ENCODE measurements around the gene SERPINA1. TPM values are rescaled to one million over a fixed set of nuclear protein-coding genes. Genes with fewer than 3 reads are reported as not detected.
"Not testable (repeated sequence)": the region's sequence is repeated elsewhere in the genome, so short reads cannot be mapped to it uniquely, and the experiment has no call there.

The SERPINA1 gene
- total RNA-seq, 1 donor from 2014 or later: 3.7 TPM

DNA sequence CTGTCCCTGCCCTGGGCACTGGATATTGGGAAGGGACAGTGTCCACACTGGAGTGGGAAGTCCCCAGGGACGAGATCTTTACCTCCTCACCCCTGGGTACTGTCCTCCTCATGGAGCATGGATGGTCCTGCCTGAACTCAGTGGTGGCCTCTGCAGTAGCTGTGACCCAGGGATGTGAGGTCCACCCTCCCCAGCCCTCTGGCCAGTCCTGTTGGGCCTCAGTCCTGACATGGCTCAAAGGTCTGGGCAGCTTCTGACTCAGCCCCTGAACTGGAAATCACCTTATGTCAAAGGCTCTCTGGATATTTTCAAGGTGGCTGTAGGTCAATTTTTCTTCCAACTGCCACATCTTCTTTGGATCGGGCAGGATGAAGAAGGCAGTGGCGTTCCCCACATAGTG is 24.4 kb downstream of the SERPINA1 start:
- Histone ChIP-seq H3K27ac (ENCODE audit: low read depth, low read length) (no peak overlapping the region), H3K4me1 (ENCODE audit: control insufficient read depth in 3 of 3, insufficient read depth in 3 of 3, low read length in 3 of 3) (no peaks in the 10 kb centered on the region), H3K4me3 (ENCODE audit: low read length in 3 of 3) (no peak overlapping the region), H3K36me3 (ENCODE audit: control insufficient read depth in 3 of 3, insufficient read depth in 3 of 3, low read length in 3 of 3) (no peaks in the 10 kb centered on the region), H3K9ac (ENCODE audit: low read depth in 1 of 3, low read length in 3 of 3) (no peak overlapping the region), H3K27me3 (ENCODE audit: control insufficient read depth in 3 of 3, insufficient read depth in 3 of 3, low read length in 3 of 3) (peaks cover 0 to 2% (median 0%) of the 10 kb centered on the region in 3 donors), H3K9me3 (ENCODE audit: control insufficient read depth in 3 of 3, low read length in 3 of 3) (no peaks in the 10 kb centered on the region)

GRCh38 chr14:94363151-94363624 is 25.2 kb downstream of the SERPINA1 start:
- Histone ChIP-seq H3K27ac (ENCODE audit: low read depth, low read length) (no peak overlapping the region), H3K9me3 (ENCODE audit: control insufficient read depth in 3 of 3, low read length in 3 of 3) (no peaks in the 10 kb centered on the region), H3K4me1 (ENCODE audit: control insufficient read depth in 3 of 3, insufficient read depth in 3 of 3, low read length in 3 of 3) (no peaks in the 10 kb centered on the region), H3K4me3 (ENCODE audit: low read length in 3 of 3) (no peak overlapping the region), H3K27me3 (ENCODE audit: control insufficient read depth in 3 of 3, insufficient read depth in 3 of 3, low read length in 3 of 3) (peaks cover 0 to 2% (median 0%) of the 10 kb centered on the region in 3 donors), H3K36me3 (ENCODE audit: control insufficient read depth in 3 of 3, insufficient read depth in 3 of 3, low read length in 3 of 3) (no peaks in the 10 kb centered on the region), H3K9ac (ENCODE audit: low read depth in 1 of 3, low read length in 3 of 3) (no peak overlapping the region)

- no peaks in the 10 kb centered on the region for H3K36me3 ChIP-seq (ENCODE audit: control insufficient read depth in 3 of 3, insufficient read depth in 3 of 3, low read length in 3 of 3)
- no peak overlapping the region for H3K9ac ChIP-seq (ENCODE audit: low read depth in 1 of 3, low read length in 3 of 3)
- H3K9me3 ChIP-seq (ENCODE audit: control insufficient read depth in 3 of 3, low read length in 3 of 3): no peaks in the 10 kb centered on the region
- no peaks in the 10 kb centered on the region for H3K4me1 ChIP-seq (ENCODE audit: control insufficient read depth in 3 of 3, insufficient read depth in 3 of 3, low read length in 3 of 3)
- no peak overlapping the region for H3K4me3 ChIP-seq (ENCODE audit: low read length in 3 of 3)
- H3K27me3 ChIP-seq (ENCODE audit: control insufficient read depth in 3 of 3, insufficient read depth in 3 of 3, low read length in 3 of 3): peaks cover 0 to 2% (median 0%) of the 10 kb centered on the region in 3 donors
- no peak overlapping the region for H3K27ac ChIP-seq (ENCODE audit: low read depth, low read length)
Observed at GRCh38 chr14:94362614-94363133, 25.7 kb downstream of the SERPINA1 start.

GRCh38 chr14:94361682-94362081 is 26.7 kb downstream of the SERPINA1 start:
- Histone ChIP-seq H3K4me1 (ENCODE audit: control insufficient read depth in 3 of 3, insufficient read depth in 3 of 3, low read length in 3 of 3) (no peaks in the 10 kb centered on the region), H3K27ac (ENCODE audit: low read depth, low read length) (no peak overlapping the region), H3K4me3 (ENCODE audit: low read length in 3 of 3) (no peak overlapping the region), H3K27me3 (ENCODE audit: control insufficient read depth in 3 of 3, insufficient read depth in 3 of 3, low read length in 3 of 3) (peaks cover 0 to 2% (median 0%) of the 10 kb centered on the region in 3 donors), H3K9me3 (ENCODE audit: control insufficient read depth in 3 of 3, low read length in 3 of 3) (no peaks in the 10 kb centered on the region), H3K36me3 (ENCODE audit: control insufficient read depth in 3 of 3, insufficient read depth in 3 of 3, low read length in 3 of 3) (no peaks in the 10 kb centered on the region), H3K9ac (ENCODE audit: low read depth in 1 of 3, low read length in 3 of 3) (no peak overlapping the region)

DNA sequence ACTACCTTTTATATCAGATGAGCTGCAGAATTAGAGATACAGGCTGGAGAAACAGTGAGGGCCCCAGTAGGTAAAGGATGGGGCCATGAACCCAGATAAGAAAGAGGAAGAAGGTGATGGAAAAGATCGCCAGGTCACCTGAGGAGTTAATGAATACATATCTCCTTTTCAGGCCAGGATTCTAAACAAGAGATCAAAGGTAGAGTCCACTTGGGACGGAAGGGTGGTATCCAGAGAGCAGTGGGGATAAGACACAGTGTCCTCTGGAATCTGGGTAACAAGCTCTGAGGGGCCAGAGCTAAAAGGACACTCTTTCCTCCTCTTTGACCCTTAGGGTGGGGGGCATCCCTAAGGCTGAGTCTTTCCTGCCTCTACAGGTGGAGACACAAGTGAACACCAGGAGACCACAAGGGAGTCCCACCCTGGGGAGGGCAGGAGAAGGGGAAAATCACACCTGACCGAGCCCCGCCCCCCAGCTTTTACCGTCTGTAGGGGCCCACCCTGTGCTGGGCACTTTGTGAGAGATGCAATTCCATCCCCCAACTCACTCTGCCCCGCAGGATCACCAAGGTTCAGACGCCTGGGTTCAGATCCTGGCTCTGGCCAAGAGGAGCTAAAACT is 27.3 kb downstream of the SERPINA1 start:
- H3K9me3 ChIP-seq (ENCODE audit: control insufficient read depth in 3 of 3, low read length in 3 of 3): no peaks in the 10 kb centered on the region
- H3K27ac ChIP-seq (ENCODE audit: low read depth, low read length): no peak overlapping the region
- no peaks in the 10 kb centered on the region for H3K36me3 ChIP-seq (ENCODE audit: control insufficient read depth in 3 of 3, insufficient read depth in 3 of 3, low read length in 3 of 3)
- no peak overlapping the region for H3K9ac ChIP-seq (ENCODE audit: low read depth in 1 of 3, low read length in 3 of 3)
- no peaks in the 10 kb centered on the region for H3K4me1 ChIP-seq (ENCODE audit: control insufficient read depth in 3 of 3, insufficient read depth in 3 of 3, low read length in 3 of 3)
- no peak overlapping the region for H3K4me3 ChIP-seq (ENCODE audit: low read length in 3 of 3)
- peaks cover 0 to 5% (median 0%) of the 10 kb centered on the region in 3 donors for H3K27me3 ChIP-seq (ENCODE audit: control insufficient read depth in 3 of 3, insufficient read depth in 3 of 3, low read length in 3 of 3)

GRCh38 chr14:94357166-94357565 is 31.2 kb downstream of the SERPINA1 start:
- peaks cover 0 to 9% (median 0%) of the 10 kb centered on the region in 3 donors for H3K27me3 ChIP-seq (ENCODE audit: control insufficient read depth in 3 of 3, insufficient read depth in 3 of 3, low read length in 3 of 3)
- no peak overlapping the region for H3K27ac ChIP-seq (ENCODE audit: low read depth, low read length)
- no peaks in the 10 kb centered on the region for H3K9me3 ChIP-seq (ENCODE audit: control insufficient read depth in 3 of 3, low read length in 3 of 3)
- no peak overlapping the region for H3K9ac ChIP-seq (ENCODE audit: low read depth in 1 of 3, low read length in 3 of 3)
- H3K4me3 ChIP-seq (ENCODE audit: low read length in 3 of 3): no peak overlapping the region
- H3K36me3 ChIP-seq (ENCODE audit: control insufficient read depth in 3 of 3, insufficient read depth in 3 of 3, low read length in 3 of 3): no peaks in the 10 kb centered on the region
- no peaks in the 10 kb centered on the region for H3K4me1 ChIP-seq (ENCODE audit: control insufficient read depth in 3 of 3, insufficient read depth in 3 of 3, low read length in 3 of 3)

- H3K27me3 ChIP-seq (ENCODE audit: control insufficient read depth in 3 of 3, insufficient read depth in 3 of 3, low read length in 3 of 3): peaks cover 0 to 9% (median 0%) of the 10 kb centered on the region in 3 donors
- H3K4me3 ChIP-seq (ENCODE audit: low read length in 3 of 3): no peak overlapping the region
- H3K9ac ChIP-seq (ENCODE audit: low read depth in 1 of 3, low read length in 3 of 3): no peak overlapping the region
- H3K4me1 ChIP-seq (ENCODE audit: control insufficient read depth in 3 of 3, insufficient read depth in 3 of 3, low read length in 3 of 3): no peaks in the 10 kb centered on the region
- H3K9me3 ChIP-seq (ENCODE audit: control insufficient read depth in 3 of 3, low read length in 3 of 3): no peaks in the 10 kb centered on the region
- no peaks in the 10 kb centered on the region for H3K36me3 ChIP-seq (ENCODE audit: control insufficient read depth in 3 of 3, insufficient read depth in 3 of 3, low read length in 3 of 3)
- no peak overlapping the region for H3K27ac ChIP-seq (ENCODE audit: low read depth, low read length)
Observed at GRCh38 chr14:94356379-94357056, 31.9 kb downstream of the SERPINA1 start.

DNA sequence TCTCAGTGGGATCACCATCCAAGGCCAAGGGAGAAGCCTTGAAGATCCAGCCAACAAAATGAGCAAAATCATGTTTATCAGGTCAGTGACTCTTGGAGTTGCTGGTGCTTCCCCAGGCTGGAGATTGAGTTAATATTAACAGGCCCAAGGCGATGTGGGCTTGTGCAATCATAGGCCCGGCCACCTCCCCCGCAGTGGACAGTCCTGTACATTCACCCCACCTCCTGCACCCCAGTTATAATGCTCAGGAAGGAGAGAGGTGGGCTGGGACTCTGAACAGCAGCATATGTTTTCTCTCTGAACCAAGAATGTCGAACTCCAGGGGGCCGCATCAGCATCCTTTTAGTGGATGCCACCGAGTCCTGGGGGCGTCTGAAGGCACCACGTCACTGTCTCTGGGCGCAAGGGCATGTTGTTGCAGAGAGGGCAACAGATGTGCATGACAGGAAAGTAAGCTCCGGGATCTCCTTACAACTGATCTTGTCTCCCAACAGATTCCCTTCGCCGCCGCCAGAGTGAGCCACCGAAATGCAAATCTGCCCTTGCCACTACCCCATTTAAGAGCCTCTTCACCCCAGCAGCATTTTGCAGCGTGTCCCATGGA is 33.1 kb downstream of the SERPINA1 start:
- Histone ChIP-seq H3K27ac (ENCODE audit: low read depth, low read length) (no peak overlapping the region), H3K9ac (ENCODE audit: low read depth in 1 of 3, low read length in 3 of 3) (no peak overlapping the region), H3K36me3 (ENCODE audit: control insufficient read depth in 3 of 3, insufficient read depth in 3 of 3, low read length in 3 of 3) (no peaks in the 10 kb centered on the region), H3K4me1 (ENCODE audit: control insufficient read depth in 3 of 3, insufficient read depth in 3 of 3, low read length in 3 of 3) (no peaks in the 10 kb centered on the region), H3K4me3 (ENCODE audit: low read length in 3 of 3) (no peak overlapping the region), H3K27me3 (ENCODE audit: control insufficient read depth in 3 of 3, insufficient read depth in 3 of 3, low read length in 3 of 3) (peaks cover 0 to 7% (median 0%) of the 10 kb centered on the region in 3 donors), H3K9me3 (ENCODE audit: control insufficient read depth in 3 of 3, low read length in 3 of 3) (no peaks in the 10 kb centered on the region)

DNA sequence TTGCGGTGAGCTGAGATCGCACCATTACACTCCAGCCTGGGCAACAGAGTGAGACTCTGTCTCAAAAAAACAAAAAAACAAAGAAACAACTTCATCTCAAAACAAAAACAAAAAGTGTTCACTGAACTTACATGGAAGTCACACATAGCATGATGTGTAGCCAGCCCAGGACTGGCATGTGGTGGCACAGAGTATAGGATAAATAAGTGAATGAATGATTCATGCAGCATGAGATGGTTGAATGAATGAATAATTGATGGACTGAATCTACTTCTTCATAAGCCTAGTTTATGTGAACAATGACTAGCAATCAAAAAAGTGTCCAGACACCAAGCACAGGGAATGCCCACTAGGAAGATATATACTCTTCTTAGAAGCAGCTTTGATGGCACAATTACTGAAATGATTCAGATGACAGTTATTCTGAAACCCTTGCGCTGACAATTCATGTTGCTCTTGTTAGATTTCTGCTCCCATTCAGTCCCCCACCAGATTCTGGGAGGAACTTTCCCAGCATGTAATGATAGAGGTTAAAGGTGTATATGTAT is 33.7 kb downstream of the SERPINA1 start:
- no peaks in the 10 kb centered on the region for H3K36me3 ChIP-seq (ENCODE audit: control insufficient read depth in 3 of 3, insufficient read depth in 3 of 3, low read length in 3 of 3)
- H3K27ac ChIP-seq (ENCODE audit: low read depth, low read length): no peak overlapping the region
- H3K9ac ChIP-seq (ENCODE audit: low read depth in 1 of 3, low read length in 3 of 3): no peak overlapping the region
- H3K4me3 ChIP-seq (ENCODE audit: low read length in 3 of 3): no peak overlapping the region
- H3K27me3 ChIP-seq (ENCODE audit: control insufficient read depth in 3 of 3, insufficient read depth in 3 of 3, low read length in 3 of 3): peaks cover 0 to 7% (median 0%) of the 10 kb centered on the region in 3 donors
- H3K9me3 ChIP-seq (ENCODE audit: control insufficient read depth in 3 of 3, low read length in 3 of 3): no peaks in the 10 kb centered on the region
- no peaks in the 10 kb centered on the region for H3K4me1 ChIP-seq (ENCODE audit: control insufficient read depth in 3 of 3, insufficient read depth in 3 of 3, low read length in 3 of 3)

- not testable (repeated sequence) for H3K27ac ChIP-seq (ENCODE audit: low read depth, low read length); H3K36me3 ChIP-seq (ENCODE audit: control insufficient read depth in 3 of 3, insufficient read depth in 3 of 3, low read length in 3 of 3); H3K9ac ChIP-seq (ENCODE audit: low read depth in 1 of 3, low read length in 3 of 3); H3K27me3 ChIP-seq (ENCODE audit: control insufficient read depth in 3 of 3, insufficient read depth in 3 of 3, low read length in 3 of 3); H3K4me3 ChIP-seq (ENCODE audit: low read length in 3 of 3); H3K9me3 ChIP-seq (ENCODE audit: control insufficient read depth in 3 of 3, low read length in 3 of 3); H3K4me1 ChIP-seq (ENCODE audit: control insufficient read depth in 3 of 3, insufficient read depth in 3 of 3, low read length in 3 of 3)
Observed at GRCh38 chr14:94354190-94354589, 34.2 kb downstream of the SERPINA1 start.
